Aorta (tissue), 5 donors: ENCODE data around the gene GAK. TPM values are rescaled to one million over a fixed set of nuclear protein-coding genes. Genes with fewer than 3 reads are reported as not detected.
A peak's percentile ranks its signal among the peaks of the same experiment; 100 is the strongest.

Experiments used
- ATAC-seq: fragments of 200-7000 bp; cut with Tn5 transposase; one replicate; pipeline ENCODE4 v1.9.1; 2022; ENCODE audit warnings: moderate library complexity; ENCODE audit not compliant: low FRiP score
- DNase-seq, 2 donors: peaks; one replicate each; pipeline ENCODE4 v3.0.0-alpha.2; 2020
- H3K27ac ChIP-seq, 2 donors: one replicate each; pipeline ENCODE4 v1.5.1; 2013; ENCODE audit warnings: low read length in 2 of 2, mild to moderate bottlenecking in 2 of 2, moderate library complexity in 2 of 2, control low read depth in 1 of 2, inconsistent platforms in 1 of 2, low read depth in 1 of 2
- H3K27me3 ChIP-seq, 2 donors: one replicate each; pipeline ENCODE4 v1.6.1; 2013; ENCODE audit warnings: control low read depth in 1 of 2, low read length in 1 of 2, mild to moderate bottlenecking in 1 of 2, moderate library complexity in 1 of 2; ENCODE audit not compliant: insufficient read depth in 2 of 2, control insufficient read depth in 1 of 2
- H3K36me3 ChIP-seq, 2 donors: one replicate each; pipeline ENCODE4 v1.6.1; 2013; ENCODE audit warnings: control low read depth in 1 of 2, low read length in 1 of 2, mild to moderate bottlenecking in 1 of 2; ENCODE audit not compliant: insufficient read depth in 2 of 2, control insufficient read depth in 1 of 2
- H3K4me1 ChIP-seq, 2 donors: one replicate each; pipeline ENCODE4 v1.6.1; 2013; ENCODE audit warnings: low read length in 2 of 2, control low read depth in 1 of 2, mild to moderate bottlenecking in 1 of 2, moderate library complexity in 1 of 2; ENCODE audit not compliant: insufficient read depth in 2 of 2, control insufficient read depth in 1 of 2
- H3K4me3 ChIP-seq, 2 donors: one replicate each; pipeline ENCODE4 v1.5.1; 2013; ENCODE audit warnings: low read length in 2 of 2, control low read depth in 1 of 2, mild to moderate bottlenecking in 1 of 2
- H3K9me3 ChIP-seq: one replicate; pipeline ENCODE4 v1.6.1; 2013; ENCODE audit warnings: mild to moderate bottlenecking, low read length; ENCODE audit not compliant: control insufficient read depth
- WGBS, 2 donors: extraction: QIAGEN DNeasy Blood & Tissue Kit; methylation state at CpG; one replicate each; pipeline ENCODE4 v1.1.7; 2013; 5-methylcytosine and 5-hydroxymethylcytosine counted together
- intact Hi-C, 2 donors: fragments of 100-400 bp; cut with DNase I; formaldehyde crosslinking; loops; one replicate each; pipeline versions ENCODE4 v1.14.2 to v1.15.0; 2022
- polyA plus RNA-seq, 2 donors: library from polyadenylated mRNA; stranded (reverse); fragments of 200-250 nt; gene quantifications; one replicate each; pipeline ENCODE4 v1.2.3, GENCODE V29; 2013
- total RNA-seq, 2 donors: library from RNA; stranded (reverse); fragmentation: NEBNext Ultra II Directional; extraction: Animal tissue kit (Norgen Biotek cat#: 25700); gene quantifications; one replicate each; pipeline ENCODE4 v1.2.1, GENCODE V29; 2021
- donor health status: healthy with polysubstance abuse.
- donor health status: Bipolar disorder and iron deficiency.
- donor health status: DM: no; HTN: no; CAD: no.
- donor health status: DM: no; HTN: no; CAD: no.
- donor health status: DM: yes; HTN: yes; CAD: no.

GAK gene
- total and polyA plus RNA-seq, 4 donors, result 52.0 to 300 (median 94.4) TPM

DNA sequence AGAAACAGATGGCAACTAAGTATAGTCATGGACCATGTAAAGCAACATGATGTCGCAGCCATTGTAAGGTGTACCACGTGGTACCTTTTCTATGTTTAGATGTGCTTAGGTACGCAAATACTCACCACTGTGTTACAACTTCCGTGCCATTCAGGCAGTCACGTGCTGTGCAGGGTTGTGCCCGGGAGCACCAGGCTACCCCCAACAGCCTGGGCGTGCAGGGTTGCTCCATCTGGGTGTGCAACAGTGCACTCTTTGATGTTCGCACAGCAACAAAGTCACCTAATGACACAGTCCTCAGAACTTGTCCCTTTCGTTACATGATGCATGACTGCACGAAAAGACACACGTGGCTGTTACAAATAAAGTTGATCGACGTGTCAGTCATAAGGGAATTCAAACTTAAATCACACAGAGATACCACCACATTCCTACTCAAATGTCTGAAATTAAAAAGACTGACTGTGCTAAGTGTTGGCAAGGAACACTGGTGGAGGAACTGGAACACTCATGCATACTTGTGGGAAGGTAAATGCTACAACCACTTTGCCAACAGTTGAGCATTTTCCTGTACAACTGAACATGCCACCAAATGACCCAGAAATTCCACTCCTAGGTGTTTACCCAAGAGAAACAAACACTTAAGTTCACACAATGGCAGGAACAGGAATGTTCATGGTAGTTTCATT is 130.5 kb downstream of the GAK start:
- ATAC-seq (no peak), DNase-seq (peak in 1 of 2 donors; percentile 58)
- H3K27me3 ChIP-seq, result no peaks in the 10 kb centered on the region
- H3K4me1 ChIP-seq, result no peaks in the 10 kb centered on the region
- intact Hi-C loops, result no loop called here
- no peaks in the 10 kb centered on the region for H3K36me3 ChIP-seq
- H3K27ac ChIP-seq, result no peak overlapping the region
- no peak overlapping the region for H3K4me3 ChIP-seq
- WGBS, 2 donors, result 88 to 89% methylated on average over 13 of the region's 13 CpGs
- peaks cover 6% of the 10 kb centered on the region for H3K9me3 ChIP-seq

Other genes starting within 250 kb of the GAK start
- gene SLC49A3, start 243.2 kb downstream of the GAK start, total RNA-seq, result 10 to 100 TPM; 10.8 to 20.0 TPM
- 10 to 100 TPM in 1 of 2 donors, 1 to 10 TPM in 1; 3.0 to 22.9 TPM for gene SLC49A3, start 243.2 kb downstream of the GAK start, polyA plus RNA-seq
- 10 to 100 TPM; 35.7 to 59.4 TPM for gene PCGF3, start 226.5 kb downstream of the GAK start, total RNA-seq
- gene PCGF3, start 226.5 kb downstream of the GAK start, polyA plus RNA-seq, result 10 to 100 TPM; 17.7 to 38.3 TPM
- gene CPLX1, start 106.2 kb downstream of the GAK start, total RNA-seq, result 10 to 100 TPM in 1 of 2 donors, 1 to 10 TPM in 1; 5.2 to 13.7 TPM
- gene CPLX1, start 106.2 kb downstream of the GAK start, polyA plus RNA-seq, result under 1 TPM; 0.13 to 0.50 TPM
- gene TMEM175, start 144 bp upstream of the GAK start, total RNA-seq, result 10 to 100 TPM; 17.4 to 26.0 TPM
- gene TMEM175, start 144 bp upstream of the GAK start, polyA plus RNA-seq, result 10 to 100 TPM; 35.2 to 81.3 TPM
- 10 to 100 TPM; 11.2 to 14.2 TPM for gene DGKQ, start 41.3 kb upstream of the GAK start, total RNA-seq
- 10 to 100 TPM in 1 of 2 donors, 1 to 10 TPM in 1; 5.4 to 13.4 TPM for gene DGKQ, start 41.3 kb upstream of the GAK start, polyA plus RNA-seq
- 10 to 100 TPM; 27.5 to 44.2 TPM for gene IDUA, start 54.7 kb upstream of the GAK start, total RNA-seq
- gene IDUA, start 54.7 kb upstream of the GAK start, polyA plus RNA-seq, result 10 to 100 TPM in 1 of 2 donors, 1 to 10 TPM in 1; 5.9 to 42.5 TPM
- under 1 TPM in 1 of 2 donors, not detected in 1; 0.45 TPM for gene SLC26A1, start 61.1 kb upstream of the GAK start, total RNA-seq
- gene SLC26A1, start 61.1 kb upstream of the GAK start, polyA plus RNA-seq, result under 1 TPM; 0.38 to 0.87 TPM
- gene FGFRL1, start 79.3 kb upstream of the GAK start, total RNA-seq, result 10 to 100 TPM; 28.9 to 32.9 TPM
- gene FGFRL1, start 79.3 kb upstream of the GAK start, polyA plus RNA-seq, result 10 to 100 TPM in 1 of 2 donors, 1 to 10 TPM in 1; 6.9 to 19.5 TPM
- gene RNF212, start 181.2 kb upstream of the GAK start, total RNA-seq, result 1 to 10 TPM; 1.3 to 8.9 TPM
- gene RNF212, start 181.2 kb upstream of the GAK start, polyA plus RNA-seq, result under 1 TPM in 1 of 2 donors, not detected in 1; 0.74 TPM
- gene SPON2, start 240.3 kb upstream of the GAK start, total RNA-seq, result 10 to 100 TPM in 1 of 2 donors, 1 to 10 TPM in 1; 5.7 to 40.8 TPM
- 1 to 10 TPM; 4.9 to 5.4 TPM for gene SPON2, start 240.3 kb upstream of the GAK start, polyA plus RNA-seq